ENCODE results near the gene IL4R. TPM values are rescaled to one million over a fixed set of nuclear protein-coding genes. Genes with fewer than 3 reads are reported as not detected.

Gene IL4R
- total RNA-seq, 1 experiment from 2014 or later: 29.6 TPM

DNA sequence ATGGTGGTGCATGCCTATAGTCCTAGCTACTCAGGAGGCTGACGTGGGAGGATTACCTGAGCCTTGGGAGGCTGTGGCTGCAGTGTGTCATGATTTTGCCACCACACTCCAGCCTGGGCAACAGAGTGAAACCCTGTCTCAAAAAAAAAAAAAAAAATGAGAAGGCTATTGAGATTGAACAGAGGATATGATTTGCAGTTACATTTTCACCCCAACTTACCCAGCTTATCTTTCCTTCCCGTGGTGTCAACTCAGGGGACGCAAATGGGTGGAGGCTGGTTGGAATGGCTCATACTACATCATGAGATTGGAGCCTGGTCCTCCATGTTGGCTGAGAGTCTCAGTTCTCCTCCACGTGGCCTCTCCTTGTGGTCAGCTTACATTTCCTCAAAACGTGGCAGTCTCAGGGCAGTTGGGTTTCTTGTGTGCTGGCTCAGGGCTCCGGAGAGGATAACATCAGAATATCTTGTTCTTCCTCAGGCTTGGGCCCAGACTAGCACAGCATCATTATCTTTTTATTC lies 28.0 kb upstream of the IL4R start:
- ChIA-PET POLR2A (no interaction called here), RAD21 (ENCODE audit: low non-redundant PET in 1 of 2, low total read pairs in 2 of 2, uncharacterized antibody in 2 of 2, unreplicated experiment in 2 of 2) (no interaction called here), CTCF (no interaction called here)
- ATAC-seq (no peak), DNase-seq (ENCODE audit: low read depth, low spot score) (no peak)
- TF ChIP-seq POLR2AphosphoS5 (IDR thresholded peaks at IDR 0.05; ENCODE audit: low read depth, low read length): no peak
- Histone ChIP-seq H3K27me3 (ENCODE audit: insufficient read depth, low read length) (no peaks in the 10 kb centered on the region), H3K4me2 (ENCODE audit: low read length) (no peak overlapping the region), H3K4me1 (ENCODE audit: control insufficient read depth in 1 of 2, insufficient read depth in 2 of 2, low read length in 2 of 2) (peaks cover 9 to 18% of the 10 kb centered on the region in 2 experiments; a peak in 3 of 4 replicates), H2AFZ (ENCODE audit: low read depth, low read length, poor library complexity, severe bottlenecking) (peak overlapping the region; percentile 54), H3K9me2 (ENCODE audit: insufficient read depth) (no peaks in the 10 kb centered on the region), H4K20me1 (ENCODE audit: insufficient read depth) (no peaks in the 10 kb centered on the region), H3K4me3 (replicated peaks in 1 of 2; ENCODE audit: low read depth in 1 of 2, low read length in 2 of 2) (no peak overlapping the region), H3K27ac (ENCODE audit: low read depth, low read length) (no peak overlapping the region), H3K36me3 (ENCODE audit: control insufficient read depth in 1 of 2, insufficient read depth in 2 of 2, low read length in 2 of 2) (no peaks in the 10 kb centered on the region), H3K79me2 (ENCODE audit: insufficient read depth, low read length) (no peaks in the 10 kb centered on the region), H3K9ac (ENCODE audit: low read length) (no peak overlapping the region), H3K9me3 (ENCODE audit: control insufficient read depth in 1 of 2, insufficient read depth in 1 of 2, low read depth in 1 of 2, low read length in 2 of 2) (no peaks in the 10 kb centered on the region)
- BruUV-seq (replicated peaks): no TSS peak
- intact Hi-C loops (cut with micrococcal nuclease): no loop called here

DNA sequence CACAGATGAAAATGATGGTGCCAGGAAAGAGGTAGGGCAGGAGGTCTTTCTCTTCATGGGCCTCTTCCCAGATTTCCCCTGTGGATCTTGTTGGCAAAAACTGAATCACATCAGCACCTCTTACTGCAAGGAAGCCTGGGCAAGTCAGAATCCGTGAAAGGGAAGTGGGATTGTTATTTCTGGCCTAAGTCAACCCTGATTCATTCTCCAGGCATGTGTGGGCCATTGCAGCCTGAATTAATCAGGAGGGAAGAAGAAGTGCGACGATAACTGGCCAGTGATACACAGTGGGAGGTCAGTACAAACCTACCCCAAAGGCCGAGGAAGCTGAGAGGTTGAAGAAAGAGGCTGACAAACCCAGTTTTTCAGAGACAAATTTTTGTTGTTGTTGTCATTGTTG lies 27.3 kb upstream of the IL4R start:
- Histone ChIP-seq H3K9ac (ENCODE audit: low read length) (no peak overlapping the region; the same call in 1 of the 2 replicates), H3K9me3 (ENCODE audit: control insufficient read depth in 1 of 2, insufficient read depth in 1 of 2, low read depth in 1 of 2, low read length in 2 of 2) (no peaks in the 10 kb centered on the region), H3K9me2 (ENCODE audit: insufficient read depth) (no peaks in the 10 kb centered on the region), H4K20me1 (ENCODE audit: insufficient read depth) (no peaks in the 10 kb centered on the region), H3K36me3 (ENCODE audit: control insufficient read depth in 1 of 2, insufficient read depth in 2 of 2, low read length in 2 of 2) (no peaks in the 10 kb centered on the region), H3K4me2 (ENCODE audit: low read length) (peak overlapping the region; percentile 52), H3K27me3 (ENCODE audit: insufficient read depth, low read length) (no peaks in the 10 kb centered on the region), H3K4me3 (replicated peaks in 1 of 2; ENCODE audit: low read depth in 1 of 2, low read length in 2 of 2) (no peak overlapping the region), H3K4me1 (ENCODE audit: control insufficient read depth in 1 of 2, insufficient read depth in 2 of 2, low read length in 2 of 2) (peaks cover 9 to 18% of the 10 kb centered on the region in 2 experiments; a peak in 3 of 4 replicates), H2AFZ (ENCODE audit: low read depth, low read length, poor library complexity, severe bottlenecking) (peak overlapping the region; percentile 54), H3K27ac (ENCODE audit: low read depth, low read length) (no peak overlapping the region), H3K79me2 (ENCODE audit: insufficient read depth, low read length) (no peaks in the 10 kb centered on the region)
- DNase-seq (ENCODE audit: low read depth, low spot score) (no peak), ATAC-seq (peak; percentile 73; the same call in 1 of the 2 replicates)
- ChIA-PET POLR2A (no interaction called here), CTCF (no interaction called here), RAD21 (ENCODE audit: low non-redundant PET in 1 of 2, low total read pairs in 2 of 2, uncharacterized antibody in 2 of 2, unreplicated experiment in 2 of 2) (no interaction called here)
- intact Hi-C loops (cut with micrococcal nuclease): no loop called here
- BruUV-seq (replicated peaks): no TSS peak
- TF ChIP-seq SRF (IDR thresholded peaks at IDR 0.05; ENCODE audit: low read depth) (no peak), EGR1 (IDR thresholded peaks at IDR 0.05; ENCODE audit: low read depth) (no peak), POLR2AphosphoS5 (IDR thresholded peaks at IDR 0.05; ENCODE audit: low read depth, low read length) (peak; percentile 24; the same call in 1 of the 2 replicates), SIN3A (IDR thresholded peaks at IDR 0.05; ENCODE audit: low read depth) (no peak), EZH2 (IDR thresholded peaks at IDR 0.05) (no peak), ZNF274 (IDR thresholded peaks at IDR 0.05; ENCODE audit: low read depth, low read length) (no peak), FOSL1 (IDR thresholded peaks at IDR 0.05; ENCODE audit: low read depth) (peak; percentile 28; the same call in 1 of the 2 replicates), JUND (IDR thresholded peaks at IDR 0.05) (peak; percentile 34), YY1 (IDR thresholded peaks at IDR 0.05; ENCODE audit: extremely low read depth, insufficient replicate concordance, low read depth, low read length) (no peak), RAD21 (IDR thresholded peaks at IDR 0.05; ENCODE audit: low read depth) (no peak), ZFX (IDR thresholded peaks at IDR 0.05) (no peak), EZH2phosphoT487 (IDR thresholded peaks at IDR 0.05; ENCODE audit: borderline replicate concordance) (no peak), CBX3 (IDR thresholded peaks at IDR 0.05; ENCODE audit: low read depth) (peak; percentile 26; the same call in 1 of the 2 replicates), POLR2A (IDR thresholded peaks at IDR 0.05; ENCODE audit: borderline replicate concordance, extremely low read depth, insufficient read depth, insufficient read length) (no peak)
- TF ChIP-seq, protein P1, sequence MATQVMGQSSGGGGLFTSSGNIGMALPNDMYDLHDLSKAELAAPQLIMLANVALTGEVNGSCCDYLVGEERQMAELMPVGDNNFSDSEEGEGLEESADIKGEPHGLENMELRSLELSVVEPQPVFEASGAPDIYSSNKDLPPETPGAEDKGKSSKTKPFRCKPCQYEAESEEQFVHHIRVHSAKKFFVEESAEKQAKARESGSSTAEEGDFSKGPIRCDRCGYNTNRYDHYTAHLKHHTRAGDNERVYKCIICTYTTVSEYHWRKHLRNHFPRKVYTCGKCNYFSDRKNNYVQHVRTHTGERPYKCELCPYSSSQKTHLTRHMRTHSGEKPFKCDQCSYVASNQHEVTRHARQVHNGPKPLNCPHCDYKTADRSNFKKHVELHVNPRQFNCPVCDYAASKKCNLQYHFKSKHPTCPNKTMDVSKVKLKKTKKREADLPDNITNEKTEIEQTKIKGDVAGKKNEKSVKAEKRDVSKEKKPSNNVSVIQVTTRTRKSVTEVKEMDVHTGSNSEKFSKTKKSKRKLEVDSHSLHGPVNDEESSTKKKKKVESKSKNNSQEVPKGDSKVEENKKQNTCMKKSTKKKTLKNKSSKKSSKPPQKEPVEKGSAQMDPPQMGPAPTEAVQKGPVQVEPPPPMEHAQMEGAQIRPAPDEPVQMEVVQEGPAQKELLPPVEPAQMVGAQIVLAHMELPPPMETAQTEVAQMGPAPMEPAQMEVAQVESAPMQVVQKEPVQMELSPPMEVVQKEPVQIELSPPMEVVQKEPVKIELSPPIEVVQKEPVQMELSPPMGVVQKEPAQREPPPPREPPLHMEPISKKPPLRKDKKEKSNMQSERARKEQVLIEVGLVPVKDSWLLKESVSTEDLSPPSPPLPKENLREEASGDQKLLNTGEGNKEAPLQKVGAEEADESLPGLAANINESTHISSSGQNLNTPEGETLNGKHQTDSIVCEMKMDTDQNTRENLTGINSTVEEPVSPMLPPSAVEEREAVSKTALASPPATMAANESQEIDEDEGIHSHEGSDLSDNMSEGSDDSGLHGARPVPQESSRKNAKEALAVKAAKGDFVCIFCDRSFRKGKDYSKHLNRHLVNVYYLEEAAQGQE (IDR thresholded peaks at IDR 0.05; ENCODE audit: low read depth): no peak
- TF ChIP-seq, protein P2, sequence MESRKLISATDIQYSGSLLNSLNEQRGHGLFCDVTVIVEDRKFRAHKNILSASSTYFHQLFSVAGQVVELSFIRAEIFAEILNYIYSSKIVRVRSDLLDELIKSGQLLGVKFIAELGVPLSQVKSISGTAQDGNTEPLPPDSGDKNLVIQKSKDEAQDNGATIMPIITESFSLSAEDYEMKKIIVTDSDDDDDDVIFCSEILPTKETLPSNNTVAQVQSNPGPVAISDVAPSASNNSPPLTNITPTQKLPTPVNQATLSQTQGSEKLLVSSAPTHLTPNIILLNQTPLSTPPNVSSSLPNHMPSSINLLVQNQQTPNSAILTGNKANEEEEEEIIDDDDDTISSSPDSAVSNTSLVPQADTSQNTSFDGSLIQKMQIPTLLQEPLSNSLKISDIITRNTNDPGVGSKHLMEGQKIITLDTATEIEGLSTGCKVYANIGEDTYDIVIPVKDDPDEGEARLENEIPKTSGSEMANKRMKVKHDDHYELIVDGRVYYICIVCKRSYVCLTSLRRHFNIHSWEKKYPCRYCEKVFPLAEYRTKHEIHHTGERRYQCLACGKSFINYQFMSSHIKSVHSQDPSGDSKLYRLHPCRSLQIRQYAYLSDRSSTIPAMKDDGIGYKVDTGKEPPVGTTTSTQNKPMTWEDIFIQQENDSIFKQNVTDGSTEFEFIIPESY (IDR thresholded peaks at IDR 0.05; ENCODE audit: extremely low read depth, insufficient replicate concordance, low read length): no peak
- TF ChIP-seq, protein P3, sequence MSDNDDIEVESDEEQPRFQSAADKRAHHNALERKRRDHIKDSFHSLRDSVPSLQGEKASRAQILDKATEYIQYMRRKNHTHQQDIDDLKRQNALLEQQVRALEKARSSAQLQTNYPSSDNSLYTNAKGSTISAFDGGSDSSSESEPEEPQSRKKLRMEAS (IDR thresholded peaks at IDR 0.05): peak; percentile 69
